ENCODE measurements around the gene CHRM2. TPM values are rescaled to one million over a fixed set of nuclear protein-coding genes. Genes with fewer than 3 reads are reported as not detected.

CHRM2 gene
- total RNA-seq, 4 donors from 2014 or later = not detected

DNA sequence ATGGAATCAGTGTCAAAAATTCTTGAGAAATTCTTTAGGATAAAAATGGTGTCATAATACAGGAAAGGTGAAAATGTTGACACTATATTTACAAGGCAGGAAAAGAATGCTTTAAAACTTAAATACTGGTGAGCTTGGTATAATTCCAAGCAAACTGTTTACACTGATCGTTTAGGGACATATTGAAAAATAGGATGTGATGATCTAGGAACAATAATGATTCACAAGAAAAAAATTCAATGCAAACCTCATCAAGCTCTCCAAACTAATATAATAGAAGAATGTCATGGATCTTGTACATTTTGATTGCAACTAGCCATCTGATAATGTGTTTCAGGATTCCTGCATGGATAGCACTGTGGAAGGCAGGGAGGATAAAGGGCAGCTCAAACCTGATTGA, 98.4 kb downstream of the CHRM2 start:
- TF ChIP-seq POLR2A (IDR thresholded peaks at IDR 0.05) (no peak), EP300 (IDR thresholded peaks at IDR 0.05) (no peak), CTCF (IDR thresholded peaks at IDR 0.05) (no peak)
- Histone ChIP-seq H3K27ac (no peak overlapping the region), H3K36me3 (no peaks in the 10 kb centered on the region), H3K27me3 (no peaks in the 10 kb centered on the region), H3K4me1 (peaks cover 0 to 8% (median 0%) of the 10 kb centered on the region in 4 donors), H3K4me3 (no peak overlapping the region), H3K9me3 (no peaks in the 10 kb centered on the region)
- WGBS, 2 donors = 50 to 59% methylated on average over 1 of the region's 1 CpG
- DNase-seq (ENCODE audit: low spot score in 2 of 2) = no peak

GRCh38 chr7:136969761-136970160, 101.3 kb downstream of the CHRM2 start:
- no peaks in the 10 kb centered on the region for H3K27me3 ChIP-seq
- no peak for TF ChIP-seq EP300 (IDR thresholded peaks at IDR 0.05)
- no peak for TF ChIP-seq CTCF (IDR thresholded peaks at IDR 0.05)
- no peak for TF ChIP-seq POLR2A (IDR thresholded peaks at IDR 0.05)
- H3K9me3 ChIP-seq = no peaks in the 10 kb centered on the region
- DNase-seq (ENCODE audit: low spot score in 2 of 2) = no peak
- H3K36me3 ChIP-seq = no peaks in the 10 kb centered on the region
- no peaks in the 10 kb centered on the region for H3K4me1 ChIP-seq
- 25 to 44% methylated on average over 2 of the region's 2 CpGs for WGBS, 2 donors
- no peak overlapping the region for H3K4me3 ChIP-seq
- H3K27ac ChIP-seq = no peak overlapping the region

DNA sequence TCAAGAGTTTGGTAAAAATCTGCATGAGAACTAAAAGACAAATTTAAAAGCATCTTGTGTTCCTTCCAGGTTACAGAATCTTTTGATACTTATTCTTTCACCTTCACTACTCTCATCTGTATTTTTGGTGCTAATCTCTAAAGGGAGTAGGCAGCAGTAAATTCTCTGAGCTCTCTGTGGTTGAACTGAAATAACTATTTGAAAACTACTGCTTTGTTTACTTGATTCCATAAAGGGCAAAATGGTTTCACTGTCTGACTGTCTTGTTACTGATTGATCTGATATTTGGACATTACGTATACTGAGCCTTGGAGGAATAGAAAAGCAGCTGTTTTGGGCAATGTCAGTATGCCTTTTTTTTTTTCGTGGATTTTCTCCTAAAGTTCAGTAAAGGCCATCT, 103.3 kb downstream of the CHRM2 start:
- no peak overlapping the region for H3K4me3 ChIP-seq
- no peak for TF ChIP-seq POLR2A (IDR thresholded peaks at IDR 0.05)
- TF ChIP-seq EP300 (IDR thresholded peaks at IDR 0.05) = no peak
- TF ChIP-seq CTCF (IDR thresholded peaks at IDR 0.05) = no peak
- 39 to 47% methylated on average over 2 of the region's 2 CpGs for WGBS, 2 donors
- no peaks in the 10 kb centered on the region for H3K9me3 ChIP-seq
- H3K4me1 ChIP-seq = no peaks in the 10 kb centered on the region
- H3K36me3 ChIP-seq = no peaks in the 10 kb centered on the region
- DNase-seq (ENCODE audit: low spot score in 2 of 2) = no peak
- no peak overlapping the region for H3K27ac ChIP-seq
- no peaks in the 10 kb centered on the region for H3K27me3 ChIP-seq

DNA sequence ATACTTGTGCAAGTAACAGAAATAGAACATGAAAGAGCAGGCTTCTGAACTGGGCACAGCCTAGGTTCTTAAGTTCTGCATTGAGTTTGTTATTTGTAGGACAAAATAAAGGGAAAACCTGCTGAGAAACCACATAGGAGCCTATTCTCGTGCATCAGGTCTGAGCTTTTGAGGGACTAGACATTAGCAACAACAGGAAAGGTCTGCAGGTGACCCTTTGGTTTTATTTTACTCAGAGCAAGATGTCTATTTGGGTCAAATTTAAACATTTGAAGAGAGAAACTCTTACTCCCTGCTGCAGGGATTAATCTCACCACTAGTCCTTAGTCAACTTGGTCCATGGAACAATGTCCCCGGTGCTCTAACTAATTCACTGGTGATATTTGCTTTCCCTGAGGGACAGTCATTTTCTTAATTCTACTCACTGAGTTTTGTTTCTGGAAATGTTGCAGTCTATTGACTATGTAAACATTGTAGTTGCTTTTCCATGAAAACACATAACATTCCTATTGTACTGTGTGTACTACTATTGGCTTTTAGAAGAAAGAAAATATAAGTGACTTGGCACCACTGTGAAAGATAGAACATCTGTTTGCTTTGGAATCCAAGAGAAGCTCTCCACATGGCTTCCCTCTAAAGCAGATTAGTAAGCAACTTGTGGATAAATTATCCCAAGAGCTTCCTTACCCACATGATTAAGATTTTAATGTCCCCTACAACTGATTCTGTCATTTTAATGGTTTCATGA, 108.2 kb downstream of the CHRM2 start:
- Histone ChIP-seq H3K27me3 (no peaks in the 10 kb centered on the region), H3K4me1 (no peaks in the 10 kb centered on the region), H3K9me3 (peaks cover 0 to 8% (median 0%) of the 10 kb centered on the region in 4 donors), H3K36me3 (no peaks in the 10 kb centered on the region), H3K27ac (no peak overlapping the region), H3K4me3 (no peak overlapping the region)
- 26 to 57% methylated on average over 2 of the region's 2 CpGs for WGBS, 2 donors
- no peak for TF ChIP-seq POLR2A (IDR thresholded peaks at IDR 0.05)
- TF ChIP-seq CTCF (IDR thresholded peaks at IDR 0.05) = no peak
- no peak for TF ChIP-seq EP300 (IDR thresholded peaks at IDR 0.05)
- no peak for DNase-seq (ENCODE audit: low spot score in 2 of 2)

DNA sequence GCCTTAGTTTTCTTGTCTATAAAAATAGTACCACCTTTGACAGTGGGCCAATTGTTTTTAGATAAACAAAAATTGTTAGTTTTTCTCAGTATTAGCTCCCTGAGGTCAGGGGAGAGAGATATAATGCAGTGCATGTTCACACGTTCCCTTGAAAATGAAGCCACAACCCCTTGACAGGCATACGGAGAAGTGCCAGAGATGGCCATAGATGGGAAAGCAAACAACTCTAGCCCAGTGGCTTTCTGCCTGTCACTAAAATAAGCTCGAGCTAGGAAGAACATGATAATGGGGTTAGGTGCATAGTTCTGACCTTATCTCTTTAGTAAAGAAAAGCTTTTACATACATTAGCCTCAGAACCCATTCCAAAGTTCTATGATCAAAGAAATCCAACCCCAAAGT, 124.9 kb downstream of the CHRM2 start:
- TF ChIP-seq POLR2A (IDR thresholded peaks at IDR 0.05) = no peak
- no peak for TF ChIP-seq EP300 (IDR thresholded peaks at IDR 0.05)
- TF ChIP-seq CTCF (IDR thresholded peaks at IDR 0.05) = no peak
- H3K4me1 ChIP-seq = no peaks in the 10 kb centered on the region
- H3K4me3 ChIP-seq = no peak overlapping the region
- no peaks in the 10 kb centered on the region for H3K36me3 ChIP-seq
- WGBS, 2 donors = 46% methylated on average over 3 of the region's 3 CpGs
- no peak for DNase-seq (ENCODE audit: low spot score in 2 of 2)
- H3K9me3 ChIP-seq = no peaks in the 10 kb centered on the region
- no peaks in the 10 kb centered on the region for H3K27me3 ChIP-seq
- H3K27ac ChIP-seq = no peak overlapping the region

All from tibial nerve (tissue), 4 donors.